Gastroesophageal sphincter (tissue), 3 donors: ENCODE data around the gene KDM5B.

Source experiments
- EP300 ChIP-seq: sonication (generic); formaldehyde crosslinking; IDR thresholded peaks from one replicate; pipeline ENCODE4 v1.6.1; 2017; ENCODE audit warnings: antibody characterized with exemption, mild to moderate bottlenecking
- POLR2A ChIP-seq, 2 donors: fragments of 450-650 bp; IDR thresholded peaks; one replicate each; pipeline ENCODE4 v1.6.1; 2017; ENCODE audit warnings: antibody characterized with exemption in 2 of 2, mild to moderate bottlenecking in 2 of 2, moderate library complexity in 1 of 2
- POLR2AphosphoS5 ChIP-seq: sonication (generic); formaldehyde crosslinking; IDR thresholded peaks from one replicate; pipeline ENCODE4 v1.6.1; 2017; ENCODE audit warnings: antibody characterized with exemption
- TF ChIP-seq, protein P1 (sequence below), 4 experiments: fragments of 200-600 bp in 2 of 4; fragments of 450-650 bp in 2 of 4; sonication (generic) in 1 of 4; IDR thresholded peaks; one replicate each; pipeline ENCODE4 v1.5.1; 2017 to 2019; ENCODE audit warnings: antibody characterized with exemption in 4 of 4, mild to moderate bottlenecking in 2 of 4, moderate library complexity in 2 of 4

DNA sequence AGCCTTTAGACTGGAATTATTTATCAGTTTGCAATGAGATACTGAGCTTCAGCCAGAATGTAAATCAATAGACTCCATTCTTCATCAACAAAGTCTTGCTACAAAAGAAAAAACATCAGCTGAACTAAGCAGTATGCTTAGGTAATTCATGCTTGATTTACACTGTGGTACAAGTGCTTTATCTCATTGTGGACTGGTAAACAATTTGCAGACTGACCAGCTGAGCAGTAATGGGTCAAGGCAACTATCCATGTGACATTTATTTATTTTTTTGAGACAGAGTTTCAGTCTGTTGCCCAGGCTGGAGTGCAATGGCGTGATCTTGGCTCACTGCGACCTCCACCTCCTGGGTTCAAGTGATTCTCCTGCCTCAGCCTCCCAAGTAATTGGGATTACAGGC is 58.2 kb downstream of the KDM5B start:
- TF ChIP-seq, protein P1, sequence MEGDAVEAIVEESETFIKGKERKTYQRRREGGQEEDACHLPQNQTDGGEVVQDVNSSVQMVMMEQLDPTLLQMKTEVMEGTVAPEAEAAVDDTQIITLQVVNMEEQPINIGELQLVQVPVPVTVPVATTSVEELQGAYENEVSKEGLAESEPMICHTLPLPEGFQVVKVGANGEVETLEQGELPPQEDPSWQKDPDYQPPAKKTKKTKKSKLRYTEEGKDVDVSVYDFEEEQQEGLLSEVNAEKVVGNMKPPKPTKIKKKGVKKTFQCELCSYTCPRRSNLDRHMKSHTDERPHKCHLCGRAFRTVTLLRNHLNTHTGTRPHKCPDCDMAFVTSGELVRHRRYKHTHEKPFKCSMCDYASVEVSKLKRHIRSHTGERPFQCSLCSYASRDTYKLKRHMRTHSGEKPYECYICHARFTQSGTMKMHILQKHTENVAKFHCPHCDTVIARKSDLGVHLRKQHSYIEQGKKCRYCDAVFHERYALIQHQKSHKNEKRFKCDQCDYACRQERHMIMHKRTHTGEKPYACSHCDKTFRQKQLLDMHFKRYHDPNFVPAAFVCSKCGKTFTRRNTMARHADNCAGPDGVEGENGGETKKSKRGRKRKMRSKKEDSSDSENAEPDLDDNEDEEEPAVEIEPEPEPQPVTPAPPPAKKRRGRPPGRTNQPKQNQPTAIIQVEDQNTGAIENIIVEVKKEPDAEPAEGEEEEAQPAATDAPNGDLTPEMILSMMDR (IDR thresholded peaks at IDR 0.05) = no peak
- TF ChIP-seq POLR2A (IDR thresholded peaks at IDR 0.05) = no peak
- no peak for TF ChIP-seq POLR2AphosphoS5
- TF ChIP-seq EP300 = no peak
